Mucosa of stomach (tissue), 1 donor: ENCODE results near the gene CCR6.

ENCODE experiments used
- H3K27me3 ChIP-seq: one replicate; pipeline ENCODE4 v1.7.0; 2013; ENCODE audit warnings: mild to moderate bottlenecking, low read length; ENCODE audit not compliant: control insufficient read depth, insufficient read depth
- H3K36me3 ChIP-seq: one replicate; pipeline ENCODE4 v1.7.0; 2013; ENCODE audit warnings: low read length; ENCODE audit not compliant: control insufficient read depth, insufficient read depth
- H3K4me1 ChIP-seq: one replicate; pipeline ENCODE4 v1.7.0; 2013; ENCODE audit warnings: mild to moderate bottlenecking, low read length; ENCODE audit not compliant: control insufficient read depth, insufficient read depth
- H3K4me3 ChIP-seq: one replicate; pipeline ENCODE4 v1.7.0; 2013; ENCODE audit warnings: low read length
- H3K9ac ChIP-seq: one replicate; pipeline ENCODE4 v1.7.0; 2013; ENCODE audit warnings: mild to moderate bottlenecking, low read length, moderate library complexity
- H3K9me3 ChIP-seq: one replicate; pipeline ENCODE4 v1.7.0; 2013; ENCODE audit warnings: mild to moderate bottlenecking, low read length, moderate library complexity; ENCODE audit not compliant: control insufficient read depth
- donor health status: Pancreatic carcinoma.

Gene CCR6

GRCh38 chr6:167140589-167141474 lies 17.9 kb downstream of the CCR6 start:
- Histone ChIP-seq H3K4me3 (no peak overlapping the region), H3K36me3 (no peaks in the 10 kb centered on the region), H3K9me3 (no peaks in the 10 kb centered on the region), H3K4me1 (peaks cover 18% of the 10 kb centered on the region), H3K9ac (no peak overlapping the region), H3K27me3 (no peaks in the 10 kb centered on the region)

DNA sequence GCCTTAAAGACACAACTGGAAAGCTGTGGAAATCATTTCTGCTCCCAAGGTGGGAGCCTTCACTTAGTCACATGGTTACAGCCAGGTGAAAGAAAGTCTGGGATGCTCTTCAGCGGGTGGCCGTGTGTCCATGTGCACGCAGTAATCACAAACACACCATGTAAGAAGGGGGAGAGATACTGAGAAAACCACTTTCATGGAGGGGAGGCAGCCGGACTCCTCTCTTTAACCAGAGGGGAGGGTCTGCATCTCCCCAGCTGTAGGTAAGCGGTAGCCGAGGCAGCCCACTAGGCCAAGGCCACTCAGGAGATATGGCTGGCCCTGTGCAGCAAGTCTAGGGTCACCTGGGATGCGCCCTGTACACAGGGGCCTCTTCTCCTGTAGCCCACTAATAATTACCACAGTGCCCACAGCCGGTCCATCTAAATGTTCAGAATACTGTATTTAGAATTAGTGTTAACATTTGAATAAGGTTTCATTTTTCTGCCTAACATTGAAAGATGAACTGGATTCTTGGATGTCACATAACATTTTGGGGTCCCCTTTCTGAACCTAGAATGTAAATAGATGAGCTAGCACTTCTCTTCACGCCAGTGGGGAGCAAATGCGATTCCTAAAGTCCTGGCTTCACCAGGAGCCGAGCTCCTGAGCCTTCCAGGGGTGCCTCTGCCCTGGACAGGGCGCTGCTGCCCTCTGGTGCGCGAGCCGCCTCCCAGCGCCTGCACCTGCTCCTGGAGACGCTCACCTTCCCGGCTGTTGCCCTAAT lies 19.0 kb downstream of the CCR6 start:
- no peaks in the 10 kb centered on the region for H3K36me3 ChIP-seq
- no peak overlapping the region for H3K9ac ChIP-seq
- no peak overlapping the region for H3K4me3 ChIP-seq
- no peaks in the 10 kb centered on the region for H3K27me3 ChIP-seq
- no peaks in the 10 kb centered on the region for H3K9me3 ChIP-seq
- peaks cover 18% of the 10 kb centered on the region for H3K4me1 ChIP-seq

GRCh38 chr6:167142433-167142761 lies 19.5 kb downstream of the CCR6 start:
- Histone ChIP-seq H3K27me3 (no peaks in the 10 kb centered on the region), H3K4me1 (peaks cover 18% of the 10 kb centered on the region), H3K9ac (no peak overlapping the region), H3K4me3 (no peak overlapping the region), H3K36me3 (no peaks in the 10 kb centered on the region), H3K9me3 (no peaks in the 10 kb centered on the region)

- Histone ChIP-seq H3K36me3 (no peaks in the 10 kb centered on the region), H3K9me3 (no peaks in the 10 kb centered on the region), H3K4me1 (peaks cover 18% of the 10 kb centered on the region), H3K4me3 (no peak overlapping the region), H3K9ac (no peak overlapping the region), H3K27me3 (no peaks in the 10 kb centered on the region)
Observed at GRCh38 chr6:167143041-167143440, 20.1 kb downstream of the CCR6 start.

- peaks cover 15% of the 10 kb centered on the region for H3K4me1 ChIP-seq
- no peaks in the 10 kb centered on the region for H3K36me3 ChIP-seq
- H3K27me3 ChIP-seq, result no peaks in the 10 kb centered on the region
- no peak overlapping the region for H3K9ac ChIP-seq
- no peaks in the 10 kb centered on the region for H3K9me3 ChIP-seq
- no peak overlapping the region for H3K4me3 ChIP-seq
Observed at GRCh38 chr6:167145461-167145860, 22.6 kb downstream of the CCR6 start.

GRCh38 chr6:167146135-167146534 lies 23.2 kb downstream of the CCR6 start:
- Histone ChIP-seq H3K27me3 (no peaks in the 10 kb centered on the region), H3K9ac (peak overlapping the region; percentile 30), H3K9me3 (no peaks in the 10 kb centered on the region), H3K36me3 (no peaks in the 10 kb centered on the region), H3K4me3 (no peak overlapping the region), H3K4me1 (peaks cover 8% of the 10 kb centered on the region)

GRCh38 chr6:167146977-167147376 lies 24.1 kb downstream of the CCR6 start:
- H3K27me3 ChIP-seq, result no peaks in the 10 kb centered on the region
- peak overlapping the region; percentile 19 for H3K9ac ChIP-seq
- no peaks in the 10 kb centered on the region for H3K4me1 ChIP-seq
- no peaks in the 10 kb centered on the region for H3K9me3 ChIP-seq
- no peak overlapping the region for H3K4me3 ChIP-seq
- no peaks in the 10 kb centered on the region for H3K36me3 ChIP-seq

DNA sequence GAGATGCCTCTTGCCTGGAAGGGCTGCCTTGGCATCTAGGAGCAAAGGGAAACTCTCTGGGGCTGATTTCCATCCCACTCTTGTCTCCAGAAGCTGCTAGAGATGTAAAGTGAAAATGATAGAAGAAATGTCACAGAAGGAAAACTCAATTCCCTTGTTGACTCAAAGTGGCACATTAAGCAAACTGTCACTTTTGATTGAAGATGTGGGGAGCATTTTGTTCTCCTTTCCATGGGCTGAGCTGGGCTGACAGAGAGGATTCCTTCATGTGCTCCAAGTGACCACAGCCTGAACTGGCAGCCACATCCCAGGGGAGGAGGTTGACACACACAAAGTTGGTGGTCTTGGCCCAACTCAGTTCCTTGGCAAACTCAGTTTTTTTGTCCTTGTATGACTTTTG lies 25.1 kb downstream of the CCR6 start:
- H3K9me3 ChIP-seq, result no peaks in the 10 kb centered on the region
- H3K27me3 ChIP-seq, result no peaks in the 10 kb centered on the region
- H3K36me3 ChIP-seq, result no peaks in the 10 kb centered on the region
- no peak overlapping the region for H3K4me3 ChIP-seq
- no peaks in the 10 kb centered on the region for H3K4me1 ChIP-seq
- H3K9ac ChIP-seq, result no peak overlapping the region

DNA sequence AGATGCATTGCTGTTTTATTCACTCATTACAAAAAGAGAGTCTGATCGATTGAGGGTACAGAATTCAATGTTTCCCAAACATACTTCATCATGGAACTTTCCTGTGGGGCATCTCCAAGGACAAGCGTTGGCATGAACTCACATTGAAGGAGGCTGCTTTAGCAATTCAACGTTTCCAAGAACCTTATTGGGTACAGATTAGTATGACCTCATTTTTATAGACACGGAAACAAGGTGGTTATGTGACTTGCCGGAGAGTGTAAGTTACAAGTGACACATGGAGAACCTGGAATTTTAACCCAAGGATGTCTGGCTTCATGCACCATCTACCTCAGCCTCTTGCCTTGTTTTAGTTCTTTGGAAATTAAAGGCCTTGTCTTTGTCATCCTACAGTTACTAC lies 26.1 kb downstream of the CCR6 start:
- Histone ChIP-seq H3K9me3 (no peaks in the 10 kb centered on the region), H3K36me3 (no peaks in the 10 kb centered on the region), H3K4me3 (no peak overlapping the region), H3K9ac (no peak overlapping the region), H3K27me3 (no peaks in the 10 kb centered on the region), H3K4me1 (no peaks in the 10 kb centered on the region)

GRCh38 chr6:167150941-167151549 lies 28.1 kb downstream of the CCR6 start:
- H3K9me3 ChIP-seq, result no peaks in the 10 kb centered on the region
- no peaks in the 10 kb centered on the region for H3K36me3 ChIP-seq
- H3K4me3 ChIP-seq, result no peak overlapping the region
- no peak overlapping the region for H3K9ac ChIP-seq
- no peaks in the 10 kb centered on the region for H3K4me1 ChIP-seq
- H3K27me3 ChIP-seq, result no peaks in the 10 kb centered on the region

DNA sequence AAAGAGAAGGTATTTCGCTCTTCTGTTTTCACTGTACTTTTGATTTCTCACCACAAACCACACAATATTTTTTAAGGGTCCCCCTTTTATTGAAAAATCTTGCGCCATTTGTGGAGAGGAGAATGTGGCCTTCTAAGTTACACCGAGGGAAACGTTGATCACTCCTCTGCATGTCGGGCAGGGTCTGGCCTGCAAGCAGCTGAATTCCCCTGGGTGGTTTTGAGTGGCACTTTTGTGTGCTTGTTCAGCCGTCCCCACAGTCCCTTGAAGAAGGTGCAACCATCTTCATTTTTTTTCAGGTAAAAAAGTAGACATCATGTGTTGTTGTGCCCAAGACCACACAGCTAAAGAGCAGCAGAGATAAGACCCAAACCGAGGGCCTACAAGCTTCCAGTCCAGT lies 28.8 kb downstream of the CCR6 start:
- no peaks in the 10 kb centered on the region for H3K9me3 ChIP-seq
- no peak overlapping the region for H3K4me3 ChIP-seq
- no peak overlapping the region for H3K9ac ChIP-seq
- H3K36me3 ChIP-seq, result no peaks in the 10 kb centered on the region
- no peaks in the 10 kb centered on the region for H3K27me3 ChIP-seq
- H3K4me1 ChIP-seq, result no peaks in the 10 kb centered on the region

DNA sequence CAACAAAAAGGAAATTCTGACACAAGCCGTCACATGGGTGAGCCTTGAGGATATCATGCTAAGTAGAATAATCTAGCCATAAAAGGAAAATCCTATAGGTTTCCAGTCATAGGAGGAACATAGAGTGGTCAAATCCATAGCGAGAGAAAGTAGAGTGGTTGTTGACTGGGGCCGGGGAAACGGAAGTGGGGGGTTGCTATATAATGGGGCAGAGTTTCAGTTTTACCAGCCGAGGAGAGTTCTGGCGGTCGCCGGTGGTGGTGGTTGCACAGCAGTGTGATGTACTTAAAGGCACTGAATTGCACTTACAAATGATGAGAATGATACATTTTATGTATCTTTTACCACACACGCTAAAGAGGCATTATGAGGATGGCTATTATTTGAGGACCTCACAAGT lies 30.0 kb downstream of the CCR6 start:
- H3K9ac ChIP-seq, result no peak overlapping the region
- H3K36me3 ChIP-seq, result no peaks in the 10 kb centered on the region
- no peaks in the 10 kb centered on the region for H3K27me3 ChIP-seq
- no peak overlapping the region for H3K4me3 ChIP-seq
- no peaks in the 10 kb centered on the region for H3K9me3 ChIP-seq
- H3K4me1 ChIP-seq, result no peaks in the 10 kb centered on the region
